Stimulated activated CD4-positive, alpha-beta T cell treated with anti-CD3 and anti-CD28 coated beads, Interleukin-4, amount 100 ng/mL, for 48 hours (primary cell): Measurements from ENCODE around the gene KLHL7.

ENCODE experiments used
- DNase-seq, 2 donors: peaks; one replicate each; pipeline ENCODE4 v3.0.0-alpha.2; 2020; ENCODE audit warnings: low read depth in 2 of 2

KLHL7 gene

GRCh38 chr7:23105644-23106056 lies at the start of gene KLHL7:
TSS of gene KLHL7 (plus strand) at chr7:23105785. CDS start at chr7:23106027, 242 bp downstream.
- DNase-seq = peak; percentile 95 to 96

- DNase-seq = no peak
Observed at GRCh38 chr7:23058408-23059096, 47.0 kb upstream of the KLHL7 start.

GRCh38 chr7:23061327-23061726 lies 44.3 kb upstream of the KLHL7 start:
- no peak for DNase-seq

GRCh38 chr7:23062452-23062851 lies 43.1 kb upstream of the KLHL7 start:
- no peak for DNase-seq

GRCh38 chr7:23065974-23066373 lies 39.6 kb upstream of the KLHL7 start:
- no peak for DNase-seq

GRCh38 chr7:23067271-23067670 lies 38.3 kb upstream of the KLHL7 start:
- DNase-seq = no peak

- DNase-seq = no peak
Observed at GRCh38 chr7:23072048-23072447, 33.5 kb upstream of the KLHL7 start.

- DNase-seq = no peak
Observed at GRCh38 chr7:23072922-23073321, 32.7 kb upstream of the KLHL7 start.

GRCh38 chr7:23074443-23075261 lies 30.9 kb upstream of the KLHL7 start:
- DNase-seq = no peak

- no peak for DNase-seq
Observed at GRCh38 chr7:23075571-23075970, 30.0 kb upstream of the KLHL7 start.

- no peak for DNase-seq
Observed at GRCh38 chr7:23076772-23077171, 28.8 kb upstream of the KLHL7 start.

GRCh38 chr7:23093111-23093510 lies 12.5 kb upstream of the KLHL7 start:
- no peak for DNase-seq

- DNase-seq = no peak
Observed at GRCh38 chr7:23093546-23093945, 12.0 kb upstream of the KLHL7 start.

GRCh38 chr7:23096518-23097290 lies 8.9 kb upstream of the KLHL7 start:
- no peak for DNase-seq

- no peak for DNase-seq
Observed at GRCh38 chr7:23098029-23098428, 7.6 kb upstream of the KLHL7 start.

- no peak for DNase-seq
Observed at GRCh38 chr7:23098460-23098859, 7.1 kb upstream of the KLHL7 start.

GRCh38 chr7:23100697-23101096 lies 4.9 kb upstream of the KLHL7 start:
- DNase-seq = no peak

- no peak for DNase-seq
Observed at GRCh38 chr7:23105086-23105643, 420 bp upstream of the KLHL7 start.

- peak; percentile 22 to 23 for DNase-seq
Observed at GRCh38 chr7:23106057-23106822, 655 bp downstream of the KLHL7 start.

- DNase-seq = no peak
Observed at GRCh38 chr7:23106823-23107663, 1.5 kb downstream of the KLHL7 start.
